GM21423 (cell line): ENCODE results near the gene MCCC1.
A peak's percentile ranks its signal among the peaks of the same experiment; 100 is the strongest.
"Not testable (repeated sequence)": the region's sequence is repeated elsewhere in the genome, so short reads cannot be mapped to it uniquely, and the experiment has no call there.

Experiments
- ATAC-seq: cut with Tn5 transposase; IDR thresholded peaks from one replicate; pipeline ENCODE4 v1.9.1; 2021; ENCODE audit warnings: mild to moderate bottlenecking, moderate library complexity; ENCODE audit not compliant: unreplicated experiment

Gene MCCC1

GRCh38 chr3:183058351-183058750 lies 40.9 kb downstream of the MCCC1 start:
- ATAC-seq = no peak

DNA sequence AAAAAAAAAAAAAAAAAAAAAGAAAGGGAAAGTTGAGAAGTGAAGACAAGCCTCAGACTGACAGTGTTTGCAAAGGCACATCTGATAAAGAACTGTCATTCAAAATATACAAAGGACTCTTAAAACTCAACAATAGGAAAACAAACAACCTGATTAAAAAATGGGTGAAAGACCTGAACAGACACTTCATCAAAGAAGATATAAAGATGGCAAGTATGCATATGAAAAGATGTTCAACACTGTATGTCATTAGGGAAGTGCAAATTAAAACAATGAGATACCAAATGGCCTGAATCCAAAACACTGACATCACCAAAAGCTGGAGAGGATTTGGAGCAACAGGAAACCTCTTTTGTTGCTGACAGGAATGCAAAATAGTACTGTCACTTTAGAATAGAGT lies 48.6 kb downstream of the MCCC1 start:
- no peak for ATAC-seq

GRCh38 chr3:183046883-183047282 lies 52.4 kb downstream of the MCCC1 start:
- no peak for ATAC-seq

DNA sequence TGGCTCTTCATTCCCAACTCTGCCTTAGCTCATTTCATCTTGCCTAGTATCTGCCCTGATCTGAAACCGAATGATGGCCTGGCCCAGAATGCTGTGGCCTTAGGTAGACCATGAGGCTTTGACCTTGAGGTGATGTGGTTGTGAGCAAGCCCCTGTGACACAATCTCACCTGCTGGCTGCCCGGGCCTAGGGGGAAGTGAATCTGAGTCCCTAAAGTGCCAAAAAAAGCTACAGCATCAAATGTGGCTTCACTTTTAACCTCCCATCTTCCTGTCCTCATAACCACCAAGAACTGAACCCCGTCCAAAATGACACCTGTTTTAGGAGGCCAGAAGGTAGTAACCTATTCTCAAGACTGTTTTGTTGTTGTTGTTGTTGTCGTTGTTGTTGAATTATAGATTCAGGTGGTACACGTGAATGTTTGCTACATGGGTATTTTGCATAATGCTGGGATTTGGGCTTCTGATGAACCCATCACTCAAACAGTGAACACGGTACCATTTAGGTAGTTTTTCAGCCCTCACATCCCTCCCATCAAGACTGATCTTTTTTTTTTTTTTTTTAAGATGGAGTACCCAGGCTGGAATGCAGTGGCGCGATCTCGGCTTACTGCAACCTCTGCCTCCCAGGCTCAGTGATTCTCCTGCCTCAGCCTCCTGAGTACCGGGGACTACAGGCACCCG lies 54.6 kb downstream of the MCCC1 start:
- ATAC-seq = peak; percentile 99

DNA sequence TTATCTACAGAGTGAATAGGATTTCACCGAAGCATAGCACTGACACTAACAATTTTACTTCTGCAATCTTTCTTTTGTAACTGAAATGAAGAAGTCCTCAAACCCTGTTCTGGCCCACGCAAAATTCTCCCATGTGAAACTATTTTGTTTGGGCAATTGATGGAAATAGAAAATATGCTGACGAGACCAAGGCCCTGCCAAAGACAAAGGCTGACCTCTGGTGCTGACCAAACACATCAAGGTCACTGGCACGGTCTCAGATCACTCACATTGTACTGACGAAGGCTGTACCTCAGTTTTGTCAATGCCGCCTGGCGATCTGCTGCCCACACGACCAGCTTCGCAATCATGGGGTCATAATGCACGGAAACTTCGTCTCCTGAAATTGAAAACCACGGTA lies 60.5 kb downstream of the MCCC1 start:
- ATAC-seq = peak; percentile 30

DNA sequence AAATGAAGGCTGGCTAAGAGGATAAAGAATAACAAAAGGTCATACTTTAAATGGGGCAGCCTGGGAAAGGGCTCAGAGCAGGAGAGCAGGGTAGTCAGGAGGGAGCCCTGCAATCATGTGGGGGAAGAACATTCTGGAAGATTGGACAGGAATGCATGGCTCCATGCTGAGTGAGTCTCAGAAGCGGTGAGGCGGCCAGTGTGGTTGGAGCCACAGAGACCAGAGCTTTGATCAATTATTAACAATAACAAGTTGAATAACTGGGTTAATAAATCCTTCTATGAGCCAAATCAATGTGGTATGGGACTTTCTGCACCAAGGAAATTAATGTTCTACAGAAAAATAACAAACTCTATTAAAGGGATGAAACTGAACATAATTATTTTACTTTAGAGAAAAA lies 61.1 kb downstream of the MCCC1 start:
- ATAC-seq = peak; percentile 83

- no peak for ATAC-seq
These were observed 65.5 kb downstream of the MCCC1 start for GRCh38 chr3:183033746-183034145.

- ATAC-seq = no peak
These were observed 66.3 kb downstream of the MCCC1 start for GRCh38 chr3:183032880-183033555.

DNA sequence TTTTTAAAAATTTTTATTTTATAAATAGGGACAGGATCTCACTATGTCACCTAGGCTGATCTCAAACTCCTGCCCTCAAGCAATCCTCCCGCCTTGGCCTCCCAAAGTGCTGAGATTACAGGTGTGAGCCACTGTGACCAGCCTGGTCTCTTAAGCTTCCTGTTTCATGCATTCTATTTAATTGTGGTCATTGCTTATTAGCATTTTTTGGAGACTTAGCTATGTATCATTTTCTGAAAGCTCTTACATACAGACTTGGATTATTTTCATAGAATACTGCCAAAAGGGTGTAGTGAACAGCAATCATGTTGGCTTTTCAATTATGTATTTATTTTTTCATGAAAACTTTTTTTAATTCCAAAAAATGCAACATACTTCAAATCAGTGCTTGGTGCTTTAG lies 67.5 kb downstream of the MCCC1 start:
- ATAC-seq = no peak

DNA sequence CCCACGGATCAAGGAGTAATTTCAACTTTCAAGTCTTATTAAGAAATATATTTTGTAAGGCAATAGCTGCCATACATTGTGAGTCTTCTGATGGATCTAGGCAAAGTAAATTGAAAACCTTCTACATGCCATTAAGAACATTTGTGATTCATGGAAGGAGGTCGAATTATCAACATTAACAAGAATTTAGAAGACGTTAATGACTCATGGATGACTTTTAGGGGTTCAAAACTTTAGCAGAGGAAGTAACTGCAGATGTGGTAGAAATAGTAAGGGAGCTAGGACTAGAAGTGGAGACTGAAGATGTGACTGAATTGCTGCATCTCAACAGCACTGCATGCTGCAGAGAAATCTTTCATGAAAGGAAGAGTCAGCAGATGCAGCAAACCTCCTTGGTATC lies 70.9 kb downstream of the MCCC1 start:
- ATAC-seq = no peak

DNA sequence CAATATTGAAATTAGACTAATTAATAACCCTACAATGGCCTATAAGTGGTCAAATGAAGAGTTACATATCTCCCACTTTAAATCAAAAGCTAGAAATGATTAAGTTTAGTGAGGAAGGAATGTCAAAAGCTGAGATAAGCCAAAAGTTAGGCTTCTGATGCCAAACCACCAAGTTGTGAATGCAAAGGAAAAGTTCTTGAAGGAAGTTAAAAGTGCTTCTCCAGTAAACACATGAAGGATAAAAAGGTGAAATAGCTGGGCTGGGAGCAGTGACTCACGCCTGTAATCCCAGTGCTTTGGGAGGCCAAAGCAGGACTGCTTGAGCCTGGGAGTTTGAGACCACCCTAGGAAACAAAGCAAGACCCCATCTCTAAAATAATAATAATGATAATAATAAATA lies 72.0 kb downstream of the MCCC1 start:
- ATAC-seq = no peak

DNA sequence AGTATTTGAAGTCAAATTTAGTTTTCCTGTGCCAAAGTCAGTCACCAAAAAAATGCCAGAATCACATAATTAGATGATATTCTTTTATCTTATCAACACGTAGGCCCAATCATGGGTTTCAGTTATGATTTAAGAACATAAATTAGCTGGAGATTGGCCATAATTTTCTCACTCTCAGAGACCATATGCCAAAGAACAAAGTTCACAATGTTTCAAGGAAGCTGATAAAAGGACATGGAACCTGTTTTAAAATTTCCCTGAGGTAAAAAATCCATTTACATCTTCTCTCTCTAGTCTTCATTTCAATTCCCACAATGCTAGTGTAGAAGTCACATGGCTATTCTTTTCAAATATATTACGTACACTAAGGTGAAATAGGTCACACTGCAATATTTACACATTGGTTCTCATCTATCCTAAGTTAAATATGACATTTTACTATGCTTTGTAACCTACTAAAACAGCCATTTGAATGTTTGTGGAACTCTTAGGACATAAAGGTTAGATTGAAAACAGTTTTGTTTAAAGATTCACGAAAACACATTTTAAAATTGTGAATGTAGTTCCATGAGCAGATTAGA lies 76.3 kb downstream of the MCCC1 start:
- ATAC-seq = no peak

DNA sequence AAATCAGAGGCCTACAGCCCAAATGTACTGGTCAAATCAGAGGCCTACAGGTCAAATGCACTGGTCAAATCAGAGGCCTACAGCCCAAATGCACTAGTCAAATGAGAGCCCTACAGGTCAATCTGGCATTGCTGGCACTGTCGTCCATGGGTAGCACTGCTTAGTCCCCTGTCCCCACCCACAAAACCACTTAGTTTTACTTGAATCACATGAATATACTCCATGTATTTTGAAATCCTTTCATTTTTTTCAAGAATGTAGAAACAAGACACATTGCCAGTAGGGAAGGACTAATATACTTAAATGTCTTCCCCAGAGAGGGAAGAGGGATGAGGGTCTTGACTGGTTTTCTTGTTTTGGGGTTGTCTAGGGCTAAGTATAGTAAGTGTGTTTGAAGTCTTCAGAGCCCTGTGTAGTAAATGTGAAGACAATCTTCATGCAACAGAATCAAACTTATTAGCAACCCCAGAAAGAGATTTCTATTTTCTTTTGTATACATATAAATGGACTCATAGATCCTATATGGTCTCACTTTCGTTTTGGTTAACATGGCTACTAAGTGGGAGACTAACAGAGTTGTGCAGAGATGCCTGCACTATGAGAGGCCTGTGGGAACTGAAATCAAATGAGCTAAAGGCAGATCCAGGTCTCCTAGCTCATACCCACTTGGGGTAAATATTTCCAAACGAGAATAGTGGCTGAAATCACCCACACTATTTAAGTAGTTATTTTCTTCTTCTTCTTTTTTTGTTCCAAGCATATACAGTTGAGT lies 80.7 kb downstream of the MCCC1 start:
- no peak for ATAC-seq

GRCh38 chr3:183015185-183015584 lies 84.1 kb downstream of the MCCC1 start:
- no peak for ATAC-seq

GRCh38 chr3:183013856-183014255 lies 85.4 kb downstream of the MCCC1 start:
- no peak for ATAC-seq

DNA sequence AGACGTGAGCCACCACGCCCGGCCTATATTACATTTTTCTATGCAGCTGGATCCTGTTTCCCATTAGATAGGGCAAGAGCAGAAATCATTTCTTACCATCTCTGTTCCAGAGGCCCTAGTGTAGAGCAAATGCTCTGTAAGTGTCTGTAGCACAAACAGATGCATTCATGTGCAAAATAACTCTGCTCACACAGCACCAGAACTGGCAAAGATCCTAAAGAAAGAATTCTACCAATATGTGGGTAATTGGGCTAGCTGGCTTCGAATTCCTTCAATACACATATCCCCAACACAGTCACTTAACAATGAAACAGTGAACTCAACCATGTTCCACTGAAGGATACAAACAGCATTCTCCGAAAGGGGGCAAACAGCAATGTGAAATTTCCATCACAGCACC lies 86.2 kb downstream of the MCCC1 start:
- no peak for ATAC-seq

- ATAC-seq = no peak
These were observed 90.5 kb downstream of the MCCC1 start for GRCh38 chr3:183008800-183009199.

DNA sequence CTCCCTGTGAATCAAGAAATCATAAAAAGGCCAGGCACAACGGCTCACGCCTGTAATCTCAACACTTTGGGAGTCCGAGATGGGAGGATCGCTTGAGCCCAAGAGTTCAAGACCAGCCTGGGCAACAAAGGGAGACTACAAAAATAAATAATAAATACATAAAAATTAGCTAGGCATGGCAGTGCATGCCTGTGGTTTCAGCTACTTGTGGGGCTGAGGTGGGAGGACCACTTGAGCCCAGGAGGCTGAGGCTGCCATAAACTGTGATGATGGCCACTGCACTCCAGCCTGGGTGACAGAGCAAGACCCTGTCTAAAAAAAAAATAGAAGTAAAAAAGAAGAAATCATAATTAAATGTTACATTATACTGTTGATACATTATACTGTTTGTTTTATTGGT lies 91.0 kb downstream of the MCCC1 start:
- no peak for ATAC-seq

DNA sequence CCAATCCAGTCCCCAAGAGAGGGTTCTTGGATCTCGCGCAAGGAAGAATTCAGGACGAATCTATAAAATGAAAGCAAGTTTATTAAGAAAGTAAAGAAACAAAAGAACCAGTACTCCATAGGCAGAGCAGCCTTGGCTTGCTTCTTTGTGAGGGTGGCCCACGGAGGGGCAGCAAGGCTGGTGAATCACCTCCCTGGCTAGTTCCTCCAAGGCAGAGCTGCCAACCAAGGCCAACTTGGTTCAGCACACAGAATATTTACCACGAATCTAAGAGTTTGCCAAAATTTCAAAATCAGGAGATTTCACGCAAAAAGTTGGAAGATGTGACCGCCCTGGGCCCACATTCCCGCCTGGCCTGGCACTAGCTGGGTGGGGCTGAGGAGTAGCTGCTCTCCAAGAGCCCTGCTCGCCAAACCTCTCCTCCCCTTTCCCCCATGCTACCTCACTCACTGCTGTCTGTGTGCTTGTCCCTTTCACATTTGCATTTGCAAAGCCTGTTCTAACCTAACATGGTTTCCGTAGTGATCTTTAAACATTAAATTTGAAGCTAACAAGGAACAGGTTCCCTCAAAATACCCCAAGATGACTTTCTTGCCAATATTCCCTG lies 92.8 kb downstream of the MCCC1 start:
- ATAC-seq = no peak

- no peak for ATAC-seq
These were observed 99.5 kb downstream of the MCCC1 start for GRCh38 chr3:182999767-183000166.

DNA sequence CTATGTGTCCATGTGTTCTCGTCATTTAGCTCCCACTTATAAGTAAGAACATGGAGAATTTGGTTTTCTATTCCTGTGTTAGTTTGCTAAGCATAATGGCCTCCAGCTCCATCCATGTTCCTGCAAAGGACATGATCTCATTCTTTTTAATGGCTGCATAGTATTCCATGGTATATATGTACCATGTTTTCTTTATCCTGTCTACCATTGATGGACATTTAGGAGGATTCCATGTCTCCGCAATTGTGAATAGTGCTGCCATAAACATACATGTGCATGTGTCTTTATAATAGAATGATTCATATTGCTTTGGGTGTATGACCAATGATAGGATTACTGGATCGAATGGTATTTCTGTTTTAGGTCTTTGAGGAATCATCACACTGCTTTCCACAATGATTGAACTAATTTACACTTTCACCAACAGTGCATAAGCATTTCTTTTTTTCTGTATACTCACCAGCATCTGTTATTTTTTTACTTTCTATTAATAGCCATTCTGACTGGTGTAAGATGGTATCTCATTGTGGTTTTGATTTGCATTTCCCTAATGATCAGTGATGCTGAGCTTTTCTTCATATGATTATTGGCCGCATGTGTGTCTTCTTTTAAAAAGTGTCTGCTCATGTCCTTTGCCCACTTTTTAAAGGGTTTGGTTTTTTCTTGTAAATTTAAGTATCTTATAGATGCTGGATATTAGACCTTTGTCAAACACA lies 105.7 kb downstream of the MCCC1 start:
- ATAC-seq = not testable (repeated sequence)
